ENCODE data around the gene FOXE3. TPM values are rescaled to one million over a fixed set of nuclear protein-coding genes. Genes with fewer than 3 reads are reported as not detected.

Gene FOXE3
- not detected for total RNA-seq

DNA sequence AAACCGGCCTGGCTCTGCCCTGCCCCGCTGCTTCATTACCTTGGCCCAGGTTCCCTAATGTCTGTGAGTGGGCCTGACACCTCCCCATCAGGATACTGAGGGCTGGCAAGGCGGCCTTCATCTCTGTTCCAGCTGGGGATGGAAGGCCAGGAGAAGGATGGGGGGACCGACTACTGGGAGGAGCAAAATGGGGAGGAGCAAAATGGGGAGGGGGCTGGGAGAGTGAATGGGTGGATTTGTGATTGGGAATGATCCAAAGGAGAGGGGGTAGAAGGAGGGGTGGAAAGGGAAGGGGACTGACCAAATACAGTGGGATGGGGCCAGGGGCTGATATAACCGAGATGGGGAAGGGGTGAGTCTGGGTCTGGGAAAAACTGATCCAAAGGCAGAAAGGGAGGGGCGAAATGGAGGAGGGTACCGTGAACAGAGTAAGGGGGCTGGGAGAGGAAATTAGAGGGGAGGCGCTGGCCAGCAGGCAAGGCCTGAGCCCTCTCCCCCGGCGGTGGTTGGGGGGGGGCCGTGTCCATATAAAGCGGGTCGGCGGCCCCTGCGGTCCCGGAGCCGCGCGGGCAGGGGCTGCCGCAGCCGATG, at the start of gene FOXE3:
Gene FOXE3 (plus strand): TSS at position 558 of the 591 bp plus-strand sequence. CDS start 31 bp downstream, at position 589.
- DNase-seq = no peak

DNA sequence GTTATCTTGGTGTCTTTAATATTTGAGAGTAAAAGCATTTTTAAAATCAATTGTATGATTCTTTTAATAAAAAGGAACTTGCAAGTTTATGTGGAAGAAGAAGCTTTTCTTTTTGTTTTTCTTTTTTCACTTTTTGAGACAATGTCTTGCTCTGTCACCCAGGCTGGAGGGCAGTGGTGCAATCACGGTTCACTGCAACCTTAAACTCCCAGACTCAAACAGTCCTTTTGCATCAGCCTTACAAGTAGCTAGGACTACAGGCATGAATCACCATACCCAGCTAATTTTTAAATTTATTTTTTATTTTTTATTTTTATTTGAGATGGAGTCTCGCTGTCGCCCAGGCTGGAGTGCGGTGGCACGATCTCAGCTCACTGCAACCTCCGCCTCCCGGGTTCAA, 48.4 kb upstream of the FOXE3 start:
- no peak for DNase-seq

DNA sequence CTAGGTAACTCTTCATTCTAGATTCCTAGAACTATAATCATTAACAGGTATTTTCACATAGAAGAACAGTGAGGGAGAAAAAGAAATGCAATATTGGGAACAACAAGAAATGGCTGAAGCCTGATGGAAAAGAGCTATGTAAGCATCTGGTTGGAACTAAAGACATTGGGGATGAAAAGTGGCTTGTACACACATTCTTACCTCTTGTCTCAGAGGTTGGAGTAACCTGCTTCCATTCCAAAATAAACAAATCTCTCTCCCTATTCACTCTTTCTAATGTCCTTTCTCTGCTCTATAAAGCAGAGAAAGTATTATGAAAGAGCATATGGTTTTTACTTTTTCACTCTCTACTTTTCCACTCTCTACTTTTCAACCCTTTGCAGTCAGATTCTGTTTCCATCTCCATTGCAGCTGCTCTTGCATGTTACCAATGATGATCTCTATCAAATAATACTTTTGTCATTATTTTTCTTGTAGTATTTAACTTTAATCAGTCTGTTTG, 45.0 kb upstream of the FOXE3 start:
- DNase-seq = no peak

DNA sequence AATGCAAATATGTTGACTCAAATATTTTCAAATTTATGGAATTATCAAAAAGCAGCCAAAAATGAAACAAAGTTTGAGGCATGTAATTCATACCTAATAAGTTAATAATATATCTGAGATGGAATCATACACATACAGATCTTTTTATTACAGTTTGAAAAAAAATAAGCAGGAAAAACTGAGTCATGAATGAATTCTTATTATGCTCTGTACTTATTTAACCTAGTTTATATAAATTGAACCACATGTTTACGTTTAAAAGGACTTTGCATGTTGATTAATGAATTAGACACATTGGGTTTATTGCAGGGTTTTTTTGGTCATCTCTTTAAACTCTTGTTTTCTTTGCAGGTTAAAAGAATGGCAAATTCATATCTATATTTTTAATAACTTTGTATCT, 41.6 kb upstream of the FOXE3 start:
- DNase-seq = no peak

DNA sequence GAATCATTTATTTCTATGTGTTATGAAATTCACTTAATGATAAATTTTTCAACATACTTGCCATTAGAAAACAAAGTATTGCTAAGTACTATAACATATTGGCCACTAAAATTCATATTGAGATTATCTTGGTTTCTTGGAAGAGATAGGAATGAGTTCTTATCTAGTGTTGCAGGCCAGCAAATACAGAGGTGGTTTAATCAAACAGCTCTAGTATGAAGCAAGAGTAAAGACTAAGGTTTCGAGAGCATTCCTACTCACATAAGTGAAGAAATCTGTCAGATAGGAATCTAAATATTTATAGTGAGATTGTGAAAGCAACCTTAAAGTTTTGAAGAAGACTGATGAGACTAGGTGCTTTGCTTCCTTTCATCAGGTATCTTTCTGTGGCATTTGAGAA, 37.9 kb upstream of the FOXE3 start:
- no peak for DNase-seq

DNA sequence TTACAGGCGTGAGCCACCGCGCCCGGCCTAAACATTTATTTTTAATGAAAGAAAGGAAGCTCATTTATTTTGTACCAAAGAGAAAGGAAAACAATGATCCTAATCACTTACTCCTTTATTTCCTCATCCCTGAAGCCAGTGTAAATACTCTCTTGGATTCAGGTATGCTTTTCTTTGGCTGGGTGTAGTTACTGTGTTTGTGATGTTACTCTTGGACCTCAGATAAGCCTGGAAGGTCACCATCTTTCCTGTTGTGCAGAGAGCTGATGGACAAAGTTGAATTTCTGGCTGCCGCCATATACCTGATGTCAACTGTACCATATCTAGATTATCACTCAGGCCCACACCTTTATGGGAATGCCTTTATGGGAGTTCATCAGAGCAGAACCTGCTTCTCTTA, 35.4 kb upstream of the FOXE3 start:
- DNase-seq = no peak

DNA sequence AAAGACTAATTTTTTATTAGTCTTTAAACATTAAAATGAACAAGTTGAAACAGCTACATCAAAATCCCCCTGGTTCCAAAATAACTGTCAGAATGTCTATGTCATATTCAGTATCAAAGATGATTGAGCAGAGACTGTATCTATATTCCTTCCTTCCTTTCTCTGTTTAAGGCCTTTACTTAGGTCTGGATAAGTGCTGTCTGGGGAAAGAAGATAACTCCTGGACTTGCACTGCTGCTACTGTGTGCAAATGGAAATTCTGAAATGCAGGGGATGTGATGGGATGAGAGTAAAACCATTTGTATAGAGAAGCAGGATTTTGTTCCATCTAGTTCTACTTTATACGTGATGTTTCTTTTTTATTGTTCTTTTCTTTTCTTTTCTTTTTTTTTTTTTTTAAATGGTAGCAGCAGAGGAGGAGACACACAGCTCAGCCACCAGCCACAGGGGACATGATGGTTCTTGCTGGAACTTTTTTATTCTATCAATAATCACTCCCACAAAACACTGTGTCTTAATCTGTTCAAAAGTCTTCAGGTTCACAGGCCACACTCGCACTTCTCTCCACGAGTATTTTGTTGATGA, 33.6 kb upstream of the FOXE3 start:
- DNase-seq = no peak

DNA sequence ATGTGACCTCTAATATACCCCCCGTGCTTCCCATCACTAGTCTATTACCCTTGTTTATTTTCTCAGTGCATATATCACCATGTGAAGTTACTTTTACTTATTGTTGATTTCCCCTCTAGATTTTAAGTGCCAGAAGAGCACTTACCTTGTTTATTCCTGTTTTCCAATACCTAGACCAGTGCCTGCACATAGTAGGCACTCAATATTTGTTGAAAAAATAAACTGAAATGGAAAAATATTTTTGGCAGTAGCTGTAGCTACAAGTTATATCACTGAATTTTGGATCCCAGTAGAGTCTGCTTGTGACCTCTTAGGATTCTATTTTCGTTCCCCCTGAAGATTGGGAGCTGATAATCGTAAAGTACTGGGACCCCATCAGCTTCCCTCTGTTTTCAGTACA, 32.0 kb upstream of the FOXE3 start:
- no peak for DNase-seq

DNA sequence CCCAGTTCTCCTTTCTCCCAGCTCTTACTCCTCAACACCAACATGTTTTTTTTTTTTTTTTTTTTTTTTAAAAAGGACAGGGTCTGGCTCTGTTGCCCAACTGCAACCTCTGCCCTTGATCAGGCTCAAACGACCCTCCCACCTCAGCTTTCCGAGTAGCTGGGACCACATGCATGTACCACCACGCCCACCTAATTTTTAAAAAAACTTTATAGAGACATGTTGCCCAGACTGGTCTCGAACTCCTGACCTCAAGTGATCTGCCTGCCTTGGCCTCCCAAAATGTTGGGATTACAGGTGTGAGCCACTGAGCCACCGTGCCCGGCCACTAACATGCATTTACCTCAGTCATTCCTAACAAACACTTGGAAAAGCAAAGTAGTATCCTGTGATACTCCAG, 31.1 kb upstream of the FOXE3 start:
- no peak for DNase-seq

DNA sequence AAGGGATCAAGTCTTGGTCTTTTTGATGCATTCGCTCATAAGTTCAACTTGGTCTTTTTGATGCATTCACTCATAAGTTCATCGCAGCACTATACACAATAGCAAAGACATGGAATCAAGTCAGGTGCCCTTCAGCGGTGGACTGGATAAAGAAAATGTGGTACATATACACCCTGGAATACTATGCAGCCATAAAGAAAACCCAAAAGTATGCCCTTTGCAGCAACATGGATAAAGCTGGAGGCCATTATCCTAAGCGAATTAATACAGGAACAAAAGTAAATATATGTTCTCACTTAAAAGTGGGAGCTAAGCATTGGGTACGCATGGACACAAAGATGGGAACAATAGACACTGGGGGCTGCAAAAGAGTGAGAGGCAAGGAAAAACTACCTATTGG, 29.8 kb upstream of the FOXE3 start:
- DNase-seq = no peak

DNA sequence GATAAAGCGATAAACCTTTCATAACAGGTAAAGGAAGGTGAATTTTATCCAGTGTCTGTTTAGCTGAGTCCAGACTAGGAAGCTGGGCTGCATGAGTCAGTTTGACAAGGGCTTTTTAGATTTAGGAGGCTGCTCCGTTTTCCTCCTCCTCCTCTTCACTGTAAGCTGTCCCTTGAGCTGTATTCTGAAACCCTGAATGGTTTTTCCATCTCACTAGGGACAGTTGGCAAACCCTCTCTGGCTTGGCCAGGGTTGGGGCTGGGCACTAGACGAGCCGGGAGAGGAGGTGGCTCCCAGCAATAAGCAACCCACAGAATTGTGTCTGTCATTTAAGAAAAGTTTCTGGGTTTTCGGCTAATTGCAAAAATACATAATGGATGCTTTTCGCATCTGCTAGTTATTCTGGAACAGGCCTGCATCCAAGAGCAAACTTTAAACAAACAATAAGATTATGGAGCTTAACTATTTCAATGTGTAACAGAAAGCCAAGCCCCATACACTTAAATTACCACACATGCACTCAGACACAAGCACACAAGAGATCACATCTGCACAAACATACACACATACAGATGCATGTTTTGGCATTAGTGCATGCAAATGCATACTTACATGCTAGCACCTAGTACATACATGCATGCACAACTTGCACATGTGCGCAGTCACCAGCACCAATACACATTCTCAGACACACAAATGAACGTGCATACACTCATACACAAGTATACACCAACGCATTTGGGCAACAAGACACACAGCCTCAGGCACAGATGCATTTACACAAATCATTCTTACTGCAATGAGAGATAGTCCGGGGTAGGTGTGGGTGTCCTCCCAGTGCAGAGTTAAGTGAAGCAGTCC, 27.8 kb upstream of the FOXE3 start:
- DNase-seq = peak; percentile 87

DNA sequence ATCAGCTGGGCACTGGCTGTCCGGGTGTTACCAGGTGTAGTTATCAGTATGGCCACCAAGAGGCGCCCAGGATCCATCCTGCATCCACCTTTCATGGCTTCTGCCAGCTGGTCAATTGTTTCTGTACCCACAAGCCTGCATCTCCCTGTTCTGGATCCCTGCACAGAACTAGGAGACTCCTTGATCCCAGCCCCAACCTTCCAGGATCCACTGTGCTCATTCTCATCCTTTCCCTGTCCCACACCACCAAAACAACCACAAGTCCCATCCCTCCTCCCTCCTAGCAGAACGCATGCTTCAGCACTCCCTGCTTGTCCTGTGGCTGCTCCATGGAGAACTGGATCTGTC, 27.2 kb upstream of the FOXE3 start:
- DNase-seq = peak; percentile 74

DNA sequence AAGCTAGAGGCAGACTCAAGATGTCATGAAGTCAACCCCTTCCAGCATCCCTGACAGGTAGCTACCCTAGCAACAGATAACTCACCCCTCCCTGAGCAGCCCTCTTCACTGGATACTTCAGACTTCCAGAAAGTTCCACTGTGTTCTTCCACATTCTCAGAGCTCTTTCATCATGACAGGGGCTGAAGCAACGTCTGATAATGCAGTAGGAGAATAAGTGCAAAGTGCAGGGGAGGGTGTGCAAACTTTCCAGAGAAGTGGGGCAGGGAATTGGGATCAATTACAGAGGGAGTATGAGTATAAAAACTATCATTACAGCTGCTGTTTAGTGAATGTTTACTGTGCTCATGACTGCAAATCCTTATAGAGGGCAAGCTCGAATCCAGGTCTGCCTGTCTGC, 26.4 kb upstream of the FOXE3 start:
- DNase-seq = no peak

DNA sequence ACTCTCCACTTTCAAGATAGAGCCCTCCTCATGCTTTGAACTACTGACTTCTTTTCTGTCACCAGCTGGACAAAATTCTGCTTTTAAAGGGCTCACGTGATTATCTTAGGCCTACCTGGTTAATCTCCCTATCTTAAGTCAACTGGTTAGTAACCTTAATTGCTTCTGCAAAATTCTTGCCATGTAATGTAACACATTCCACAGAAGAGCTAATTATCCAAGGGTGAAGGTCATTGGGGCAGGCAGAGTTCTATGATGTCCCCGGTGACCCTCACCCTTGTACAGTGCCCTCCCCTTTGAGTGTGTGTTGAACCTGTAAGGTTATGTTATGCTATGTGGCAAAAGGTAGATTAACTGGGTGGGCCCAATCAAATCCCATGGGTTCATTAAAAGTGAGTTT, 25.2 kb upstream of the FOXE3 start:
- no peak for DNase-seq

DNA sequence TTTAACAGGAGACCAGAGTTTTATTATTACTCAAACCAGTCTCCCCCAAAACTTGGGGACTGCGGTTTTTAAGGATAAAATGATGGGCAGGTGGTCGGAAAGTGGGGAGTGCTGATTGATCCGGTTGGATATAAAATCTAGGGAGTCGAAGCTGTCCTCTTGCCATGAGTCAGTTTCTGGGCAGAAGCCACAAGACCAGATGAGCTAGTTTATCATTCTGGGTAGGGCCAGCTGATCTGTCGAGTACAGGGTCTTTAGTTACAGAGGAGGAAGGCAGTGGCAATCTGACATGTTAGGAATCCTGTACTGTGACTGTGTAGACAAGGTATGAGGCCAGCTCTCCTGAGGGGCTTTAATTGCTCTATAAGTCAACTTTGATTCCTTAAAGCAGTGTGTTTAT, 22.9 kb upstream of the FOXE3 start:
- no peak for DNase-seq

DNA sequence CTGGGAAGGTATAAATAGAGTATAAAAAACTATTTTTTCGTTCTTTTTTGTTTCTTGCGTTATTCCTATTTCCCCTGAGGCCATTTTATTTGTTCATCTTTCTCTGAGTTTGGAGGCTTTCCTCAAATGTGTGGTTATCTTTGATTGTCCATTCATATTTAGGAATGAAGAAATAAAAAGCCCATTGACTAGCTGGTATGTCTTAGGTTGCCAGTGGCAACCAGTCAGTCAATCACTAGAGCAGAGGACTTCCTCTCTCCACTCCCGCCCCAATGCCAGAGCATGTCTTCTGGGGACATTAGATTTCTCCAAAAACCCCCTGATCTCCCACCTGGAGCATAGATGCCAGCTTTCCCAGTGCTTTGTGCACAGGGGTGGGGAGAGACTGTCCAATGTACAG, 20.7 kb upstream of the FOXE3 start:
- no peak for DNase-seq

DNA sequence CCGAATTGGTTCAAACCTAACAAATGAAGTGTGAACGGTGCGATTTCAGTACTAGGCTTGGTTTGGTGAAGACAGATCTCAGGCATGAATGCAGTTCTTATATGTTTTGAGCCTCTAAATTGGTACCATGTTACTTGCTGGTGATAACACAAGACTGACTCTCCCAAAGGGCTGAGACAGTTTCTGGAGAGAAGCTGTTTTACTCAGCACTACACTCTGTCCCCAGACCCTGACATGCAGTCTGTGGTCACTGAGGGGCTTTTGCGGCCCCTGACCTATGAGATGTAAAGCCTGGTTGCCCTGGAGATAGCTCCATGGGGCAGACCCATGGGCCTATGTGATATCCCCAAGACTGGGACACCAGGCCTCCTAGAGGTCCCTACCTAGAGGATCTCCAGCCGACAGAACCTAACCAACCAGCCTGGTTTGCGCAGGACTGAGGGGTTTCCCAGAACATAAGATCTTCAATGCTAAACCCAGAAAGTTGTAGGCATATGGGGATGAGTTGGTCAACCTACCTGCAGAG, 19.4 kb upstream of the FOXE3 start:
- DNase-seq = no peak

DNA sequence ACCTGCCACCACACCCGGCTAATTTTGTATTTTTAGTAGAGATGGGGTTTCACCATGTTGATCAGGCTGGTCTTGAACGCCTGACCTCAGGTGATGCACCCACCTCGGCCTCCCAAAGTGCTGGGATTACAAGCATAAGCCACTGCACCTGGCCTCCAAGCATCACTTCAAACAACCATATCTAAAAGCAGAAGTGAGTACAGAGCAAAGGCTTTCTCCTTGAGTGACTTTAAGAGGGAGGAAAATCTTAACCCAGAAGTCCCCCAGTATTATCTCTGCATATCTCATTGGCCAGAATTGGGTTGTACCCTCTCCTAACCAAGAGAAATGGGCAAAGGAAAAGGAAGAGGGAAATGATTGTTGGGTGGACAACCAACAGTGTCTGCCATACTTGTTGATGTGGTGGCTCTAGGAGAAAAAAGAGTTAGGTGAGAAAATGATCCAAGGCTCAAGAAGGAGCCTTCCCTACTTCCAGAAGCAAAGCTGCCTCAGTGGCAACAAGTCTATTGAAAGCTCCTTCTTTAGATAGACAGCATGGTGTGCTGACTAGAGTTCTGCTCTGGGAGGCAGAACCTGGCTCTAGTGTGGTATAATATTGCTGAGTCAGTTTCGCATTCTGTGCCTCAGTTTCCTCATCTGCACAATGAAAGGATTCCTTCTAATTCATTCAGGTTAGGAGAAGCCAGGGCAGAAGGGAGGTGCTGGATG, 16.8 kb upstream of the FOXE3 start:
- no peak for DNase-seq

DNA sequence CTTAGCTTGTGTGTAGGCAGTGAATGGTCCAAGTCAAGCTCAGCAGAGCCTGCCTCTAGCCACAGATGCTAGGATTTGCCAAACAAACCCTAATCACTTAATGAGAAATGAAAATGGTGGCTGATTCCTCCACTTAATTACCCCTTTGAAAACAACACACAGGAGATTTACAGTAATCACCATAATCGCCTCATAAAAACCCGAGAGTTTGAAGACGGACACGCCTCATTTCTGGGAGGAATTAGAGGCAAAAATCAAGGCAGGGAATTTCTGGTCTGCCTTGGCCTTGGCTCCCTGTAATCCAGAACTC, 16.3 kb upstream of the FOXE3 start:
- DNase-seq = no peak

DNA sequence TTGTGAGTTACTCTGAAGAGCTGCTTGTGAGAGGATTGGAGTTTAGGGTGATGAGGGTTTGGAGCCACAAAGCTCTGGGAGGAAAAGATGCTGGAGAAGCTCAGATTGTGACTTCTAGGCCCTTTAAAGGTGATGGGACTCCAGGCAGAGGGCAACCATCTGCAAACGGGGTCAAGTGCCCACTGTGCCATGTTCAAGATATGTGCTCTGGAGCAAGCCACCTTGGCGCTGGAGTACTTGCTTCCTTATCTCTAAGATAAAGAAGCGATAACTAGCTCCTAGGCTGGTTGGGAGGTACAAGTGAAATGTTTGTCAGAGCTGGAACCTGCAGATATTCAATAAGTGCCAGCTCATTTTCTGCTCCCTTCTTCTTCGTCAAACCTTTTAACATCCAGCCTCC, 14.3 kb upstream of the FOXE3 start:
- no peak for DNase-seq

DNA sequence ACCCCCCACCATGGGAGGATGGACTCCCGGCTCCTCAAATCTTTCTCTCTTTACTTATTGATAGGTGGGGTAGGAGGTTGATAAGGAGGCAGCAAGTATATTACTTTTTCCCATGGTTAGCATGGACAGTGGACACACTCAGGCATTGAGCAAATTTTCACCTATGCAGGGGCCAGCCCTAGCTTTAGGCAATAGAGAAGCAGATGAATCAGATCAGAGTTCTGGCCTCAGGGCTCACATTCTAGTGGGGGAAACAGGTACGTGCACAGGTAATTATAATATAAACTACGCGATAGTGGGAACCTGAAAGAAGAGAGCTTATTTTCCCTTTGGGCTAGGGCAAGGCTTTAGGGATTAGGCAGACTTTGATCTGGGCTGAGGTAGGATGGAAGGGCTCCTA, 13.5 kb upstream of the FOXE3 start:
- DNase-seq = no peak

DNA sequence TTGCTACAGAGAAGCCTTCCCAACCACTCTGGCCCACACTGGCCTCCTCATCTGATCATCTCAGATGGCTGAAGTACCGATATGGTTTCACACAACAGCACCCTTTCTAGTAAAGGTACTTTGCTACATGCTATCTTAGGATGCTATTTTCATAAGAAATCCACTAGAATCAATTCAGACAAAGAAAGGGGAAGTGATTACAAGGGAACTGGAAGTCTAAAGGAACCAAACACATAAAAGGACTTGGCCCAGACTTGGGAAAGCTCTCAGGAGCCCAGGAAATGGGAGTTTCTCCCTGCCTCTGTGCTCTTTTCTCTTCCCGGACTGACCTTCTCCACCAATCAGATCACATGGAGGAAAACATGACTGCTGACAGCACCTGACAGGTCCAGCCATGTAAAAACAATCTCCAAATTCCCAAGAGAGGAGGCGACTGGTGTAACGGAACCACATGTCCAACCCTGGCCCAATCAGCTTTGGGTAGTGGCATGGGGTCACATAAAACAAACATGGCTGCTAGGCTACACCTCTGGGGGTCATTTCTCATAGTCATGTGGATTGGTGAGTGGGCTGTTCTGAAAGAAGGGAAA, 12.7 kb upstream of the FOXE3 start:
- no peak for DNase-seq

DNA sequence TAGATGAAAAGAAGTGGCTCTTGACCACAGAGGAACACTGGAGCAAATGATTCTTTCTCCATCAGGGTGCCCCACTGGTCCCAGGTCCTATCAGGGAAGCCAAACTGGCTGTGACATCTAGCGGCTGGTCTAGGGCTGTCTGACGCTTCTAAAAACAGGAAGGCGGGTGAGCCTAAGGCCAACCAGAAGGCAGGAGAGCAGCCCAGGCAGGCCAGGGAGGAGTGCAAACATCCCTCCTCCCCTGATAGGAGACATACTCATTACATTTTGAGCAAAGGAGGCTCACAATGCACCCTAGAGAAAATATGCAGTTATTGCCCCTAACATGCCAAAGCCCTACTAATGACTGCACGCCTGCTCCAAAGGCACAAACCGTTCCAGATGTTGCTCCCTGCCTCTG, 10.4 kb upstream of the FOXE3 start:
- DNase-seq = no peak
